ENCODE measurements around the gene UMODL1.

Gene UMODL1

GRCh38 chr21:42117229-42117966 lies 46.3 kb downstream of the UMODL1 start:
- POLR2A ChIA-PET, result no interaction called here
- Histone ChIP-seq H3K36me3 (ENCODE audit: control insufficient read depth in 2 of 2, insufficient read depth in 1 of 2, low read length in 2 of 2) (no peaks in the 10 kb centered on the region), H3K9me3 (ENCODE audit: control insufficient read depth, insufficient read depth, low read depth, low read length) (no peaks in the 10 kb centered on the region), H3K4me1 (ENCODE audit: control insufficient read depth, insufficient read depth, low read length) (no peaks in the 10 kb centered on the region), H3K27ac (ENCODE audit: extremely low read depth, low read depth, low read length) (no peak overlapping the region), H3K4me3 (ENCODE audit: low read depth, low read length) (no peak overlapping the region)
- CTCF ChIA-PET, result interaction anchor here (0.6 to 4.3 kb wide), 54 partner anchors 8 to 835 kb away, joined by 3 to 60 read pairs (median 4); no protein-coding TSS in a partner anchor
- TF ChIP-seq KLF17 (tag by site-specific recombination; IDR thresholded peaks at IDR 0.05) (no peak), ZNF837 (tag by site-specific recombination; IDR thresholded peaks at IDR 0.05) (no peak), ZSCAN18 (tag by site-specific recombination; IDR thresholded peaks at IDR 0.05) (no peak), ZNF521 (tag by site-specific recombination; IDR thresholded peaks at IDR 0.05) (no peak), ZNF514 (tag by site-specific recombination; IDR thresholded peaks at IDR 0.05) (no peak), ZNF248 (tag by site-specific recombination; IDR thresholded peaks at IDR 0.05) (no peak), ZNF221 (tag by site-specific recombination; IDR thresholded peaks at IDR 0.05; ENCODE audit: borderline replicate concordance) (no peak), ZNF621 (tag by site-specific recombination; IDR thresholded peaks at IDR 0.05) (no peak), HOXA7 (CRISPR knock-in tag; IDR thresholded peaks at IDR 0.05; ENCODE audit: borderline replicate concordance) (no peak), ZNF555 (tag by site-specific recombination; conservative IDR thresholded peaks at IDR 0.05) (no peak), ZNF426 (tag by site-specific recombination; IDR thresholded peaks at IDR 0.05) (no peak), ZNF449 (tag by site-specific recombination; IDR thresholded peaks at IDR 0.05) (no peak), ZNF558 (tag by site-specific recombination; IDR thresholded peaks at IDR 0.05) (no peak), ZNF433 (tag by site-specific recombination; IDR thresholded peaks at IDR 0.05; ENCODE audit: low read depth) (no peak), ZNF626 (tag by site-specific recombination; IDR thresholded peaks at IDR 0.05) (no peak), ZNF24 (tag by site-specific recombination; IDR thresholded peaks at IDR 0.05) (0 out of 2 replicates have a peak, but pooled peaks have one; percentile 40), ZBTB17 (tag by site-specific recombination; IDR thresholded peaks at IDR 0.05) (peak; percentile 95), ZFHX2 (tag by site-specific recombination; conservative IDR thresholded peaks at IDR 0.05) (no peak), ZNF311 (tag by site-specific recombination; IDR thresholded peaks at IDR 0.05; ENCODE audit: borderline replicate concordance) (no peak), YY2 (tag by site-specific recombination; IDR thresholded peaks at IDR 0.05) (no peak), ZNF645 (tag by site-specific recombination; IDR thresholded peaks at IDR 0.05) (no peak), ZNF654 (tag by site-specific recombination; IDR thresholded peaks at IDR 0.05; ENCODE audit: low read depth) (peak; percentile 91), AEBP2 (tag by site-specific recombination; IDR thresholded peaks at IDR 0.05; ENCODE audit: borderline replicate concordance) (no peak), ZNF302 (tag by site-specific recombination; IDR thresholded peaks at IDR 0.05; ENCODE audit: low read depth) (no peak), ZNF571 (tag by site-specific recombination; IDR thresholded peaks at IDR 0.05) (no peak), REPIN1 (tag by site-specific recombination; IDR thresholded peaks at IDR 0.05; ENCODE audit: low read depth) (no peak), SP2 (tag by site-specific recombination; IDR thresholded peaks at IDR 0.05) (no peak), ZSCAN5A (tag by site-specific recombination; IDR thresholded peaks at IDR 0.05) (no peak)

Data from HEK293 (cell line).